Testis (tissue), 3 donors: ENCODE data around the gene DACT2. TPM values are rescaled to one million over a fixed set of nuclear protein-coding genes. Genes with fewer than 3 reads are reported as not detected.

Experiments
- DNase-seq: peaks from one replicate; pipeline ENCODE4 v3.0.0-alpha.2; 2019
- H3K27ac ChIP-seq, 2 donors: fragments of 200-600 bp; sonication (generic); one replicate each; pipeline ENCODE4 v1.5.1; 2019
- H3K27me3 ChIP-seq: fragments of 200-600 bp; sonication (generic); one replicate; pipeline ENCODE4 v1.5.1; 2019
- H3K36me3 ChIP-seq: fragments of 200-600 bp; sonication (generic); one replicate; pipeline ENCODE4 v1.5.1; 2017; ENCODE audit warnings: low read depth; ENCODE audit errors: missing control alignments
- H3K4me1 ChIP-seq: fragments of 200-600 bp; sonication (generic); one replicate; pipeline ENCODE4 v1.5.1; 2019
- H3K4me3 ChIP-seq, 2 donors: fragments of 200-600 bp; sonication (generic); one replicate each; pipeline ENCODE4 v1.5.1; 2017 to 2019
- H3K9me3 ChIP-seq: fragments of 200-600 bp; sonication (generic); one replicate; pipeline ENCODE4 v1.5.1; 2017
- CTCF ChIP-seq, 3 experiments: fragments of 450-650 bp in 2 of 3; fragments of 200-600 bp in 1 of 3; sonication (generic) in 1 of 3; IDR thresholded peaks; one replicate each; pipeline ENCODE4 v1.5.1; 2016 to 2019; ENCODE audit warnings: antibody characterized with exemption in 3 of 3, mild to moderate bottlenecking in 2 of 3, moderate library complexity in 1 of 3
- POLR2A ChIP-seq: fragments of 450-650 bp; IDR thresholded peaks from one replicate; pipeline ENCODE4 v1.6.1; 2017; ENCODE audit warnings: antibody characterized with exemption, mild to moderate bottlenecking, moderate library complexity
- WGBS, 2 donors: methylation state at CpG; one replicate each; pipeline ENCODE4 v1.1.5; 2018; 5-methylcytosine and 5-hydroxymethylcytosine counted together
- intact Hi-C: fragments of 100-400 bp; cut with DNase I; formaldehyde crosslinking; loops from one replicate; pipeline ENCODE4 v1.15.1; 2023; ENCODE audit warnings: low total_unique reads
- polyA plus RNA-seq: library from polyadenylated mRNA; stranded (reverse); fragments of 350-450 nt; fragmentation: Illumina TruSeq; extraction: RNeasy Lipid Tissue Mini Kit (QIAGEN cat#74804); gene quantifications from one replicate; pipeline ENCODE4 v1.2.3, GENCODE V29; 2014; ENCODE audit warnings: low read depth, low replicate concordance; ENCODE audit not compliant: insufficient read depth
- total RNA-seq, 2 donors: library from RNA; depleted of rRNA; stranded (reverse); fragments of >200 nt; gene quantifications; one replicate each; pipeline ENCODE4 v1.2.3, GENCODE V29; 2016

The DACT2 gene
- total and polyA plus RNA-seq, 3 donors from 2014 or later: 1.8 to 20.8 (median 2.0) TPM

- H3K27ac ChIP-seq: no peak overlapping the region
- TF ChIP-seq POLR2A: no peak
- no peak for TF ChIP-seq CTCF (IDR thresholded peaks at IDR 0.05)
- intact Hi-C loops: no loop called here
- H3K36me3 ChIP-seq: no peaks in the 10 kb centered on the region
- H3K27me3 ChIP-seq: no peaks in the 10 kb centered on the region
- no peak for DNase-seq
- H3K4me1 ChIP-seq: no peaks in the 10 kb centered on the region
- H3K4me3 ChIP-seq: no peak overlapping the region
- WGBS, 2 donors: 90 to 93% methylated on average over 14 to 30 of the region's 30 CpGs
- no peaks in the 10 kb centered on the region for H3K9me3 ChIP-seq
Measured at GRCh38 chr6:168307015-168307694, 12.4 kb downstream of the DACT2 start.

- H3K27ac ChIP-seq: no peak overlapping the region
- H3K4me1 ChIP-seq: no peaks in the 10 kb centered on the region
- 83 to 84% methylated on average over 9 of the region's 9 CpGs for WGBS, 2 donors
- no peaks in the 10 kb centered on the region for H3K9me3 ChIP-seq
- intact Hi-C loops: no loop called here
- no peak for TF ChIP-seq CTCF (IDR thresholded peaks at IDR 0.05)
- no peak for TF ChIP-seq POLR2A
- H3K36me3 ChIP-seq: no peaks in the 10 kb centered on the region
- H3K27me3 ChIP-seq: no peaks in the 10 kb centered on the region
- no peak overlapping the region for H3K4me3 ChIP-seq
- DNase-seq: no peak
Measured at GRCh38 chr6:168305863-168306262, 13.7 kb downstream of the DACT2 start.

GRCh38 chr6:168305096-168305749 is 14.4 kb downstream of the DACT2 start:
- Histone ChIP-seq H3K9me3 (no peaks in the 10 kb centered on the region), H3K36me3 (no peaks in the 10 kb centered on the region), H3K27ac (no peak overlapping the region), H3K27me3 (no peaks in the 10 kb centered on the region), H3K4me3 (no peak overlapping the region), H3K4me1 (no peaks in the 10 kb centered on the region)
- TF ChIP-seq CTCF (IDR thresholded peaks at IDR 0.05): no peak
- no peak for TF ChIP-seq POLR2A
- WGBS, 2 donors: 85 to 89% methylated on average over 20 of the region's 20 CpGs
- intact Hi-C loops: no loop called here
- DNase-seq: no peak

- TF ChIP-seq CTCF (IDR thresholded peaks at IDR 0.05) (no peak), POLR2A (no peak)
- intact Hi-C loops: no loop called here
Measured at GRCh38 chr6:168304752-168305015, 14.9 kb downstream of the DACT2 start.

More at GRCh38 chr6:168304752-168305015, 14.9 kb downstream of the DACT2 start:
- Histone ChIP-seq H3K4me1 (no peaks in the 10 kb centered on the region), H3K27ac (no peak overlapping the region), H3K27me3 (no peaks in the 10 kb centered on the region), H3K36me3 (no peaks in the 10 kb centered on the region), H3K9me3 (no peaks in the 10 kb centered on the region), H3K4me3 (no peak overlapping the region)
- 96 to 97% methylated on average over 6 to 7 of the region's 7 CpGs for WGBS, 2 donors
- DNase-seq: no peak
